ENCODE results near the gene BMP4.

DNA sequence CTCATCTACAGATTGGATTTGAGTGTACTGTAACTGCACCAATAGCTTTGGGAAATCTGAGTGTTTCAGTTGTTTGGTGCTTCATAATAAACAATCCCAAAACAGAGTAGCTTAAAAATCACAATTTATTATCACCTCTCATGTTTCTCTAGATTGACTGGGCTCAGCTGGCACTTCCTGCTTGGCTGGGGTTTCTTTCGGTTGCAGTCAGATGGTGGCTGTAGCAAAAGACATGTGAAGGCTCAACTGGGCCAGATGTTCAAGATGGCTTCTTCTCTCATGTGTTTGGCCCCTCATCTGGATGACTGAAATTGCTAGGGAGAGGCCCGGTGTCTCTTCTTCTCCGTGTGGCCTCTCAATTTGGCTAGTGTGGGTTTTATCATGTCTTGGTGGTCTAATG lies 12.1 kb upstream of the BMP4 start:
- TF ChIP-seq, protein P1, sequence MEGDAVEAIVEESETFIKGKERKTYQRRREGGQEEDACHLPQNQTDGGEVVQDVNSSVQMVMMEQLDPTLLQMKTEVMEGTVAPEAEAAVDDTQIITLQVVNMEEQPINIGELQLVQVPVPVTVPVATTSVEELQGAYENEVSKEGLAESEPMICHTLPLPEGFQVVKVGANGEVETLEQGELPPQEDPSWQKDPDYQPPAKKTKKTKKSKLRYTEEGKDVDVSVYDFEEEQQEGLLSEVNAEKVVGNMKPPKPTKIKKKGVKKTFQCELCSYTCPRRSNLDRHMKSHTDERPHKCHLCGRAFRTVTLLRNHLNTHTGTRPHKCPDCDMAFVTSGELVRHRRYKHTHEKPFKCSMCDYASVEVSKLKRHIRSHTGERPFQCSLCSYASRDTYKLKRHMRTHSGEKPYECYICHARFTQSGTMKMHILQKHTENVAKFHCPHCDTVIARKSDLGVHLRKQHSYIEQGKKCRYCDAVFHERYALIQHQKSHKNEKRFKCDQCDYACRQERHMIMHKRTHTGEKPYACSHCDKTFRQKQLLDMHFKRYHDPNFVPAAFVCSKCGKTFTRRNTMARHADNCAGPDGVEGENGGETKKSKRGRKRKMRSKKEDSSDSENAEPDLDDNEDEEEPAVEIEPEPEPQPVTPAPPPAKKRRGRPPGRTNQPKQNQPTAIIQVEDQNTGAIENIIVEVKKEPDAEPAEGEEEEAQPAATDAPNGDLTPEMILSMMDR (IDR thresholded peaks at IDR 0.05), result no peak
- no peak for TF ChIP-seq POLR2A (IDR thresholded peaks at IDR 0.05)
